Measurements from ENCODE around the gene CCDC83. TPM values are rescaled to one million over a fixed set of nuclear protein-coding genes. Genes with fewer than 3 reads are reported as not detected.

The CCDC83 gene
- polyA plus RNA-seq, 1 of the 3 experiments (the other 2 are of a cell fraction), result not detected

DNA sequence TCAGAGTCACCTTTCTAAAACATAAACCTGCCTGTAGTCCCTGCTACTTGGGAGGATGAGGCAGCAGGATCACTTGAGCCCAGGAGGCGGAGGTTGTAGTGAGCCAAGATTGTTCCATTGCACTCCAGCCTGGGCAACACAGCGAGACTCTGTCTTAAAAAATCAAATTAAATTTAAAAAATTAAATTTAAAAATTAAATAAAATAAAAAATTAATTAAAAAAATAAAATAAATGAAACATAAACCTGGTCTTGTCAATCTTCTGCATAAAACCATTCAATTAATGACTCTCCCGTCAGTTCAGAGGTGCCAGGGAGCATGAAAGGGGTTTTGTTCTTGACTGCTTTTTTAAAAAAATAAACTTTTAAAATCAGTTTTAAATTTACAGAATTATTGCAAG is 48.6 kb downstream of the CCDC83 start:
- ChIA-PET CTCF (interaction anchor here (1.3 kb wide), 1 partner anchor 13 kb away, joined by 3 read pairs; no protein-coding TSS in a partner anchor), POLR2A (no interaction called here)
- Histone ChIP-seq H3K9me2 (no peaks in the 10 kb centered on the region), H3K27ac (ENCODE audit: low read depth in 2 of 2, low read length in 1 of 2) (no peak overlapping the region), H3K27me3 (ENCODE audit: insufficient read depth) (no peaks in the 10 kb centered on the region), H3F3A (replicated peaks; ENCODE audit: insufficient read depth) (no peaks in the 10 kb centered on the region), H3K4me3 (ENCODE audit: low read depth in 2 of 2, low read length in 1 of 2) (no peak overlapping the region), H3K4me1 (ENCODE audit: control insufficient read depth in 1 of 2, insufficient read depth in 2 of 2, low read depth in 1 of 2, low read length in 1 of 2) (no peaks in the 10 kb centered on the region), H3K4me2 (no peak overlapping the region), H3K9me3 (no peaks in the 10 kb centered on the region), H3K36me3 (replicated peaks in 1 of 2; ENCODE audit: control insufficient read depth in 1 of 2, insufficient read depth in 2 of 2, low read length in 1 of 2) (no peaks in the 10 kb centered on the region), H3K9ac (no peak overlapping the region), H4K20me1 (ENCODE audit: insufficient read depth) (no peaks in the 10 kb centered on the region), H3K79me2 (ENCODE audit: insufficient read depth) (no peaks in the 10 kb centered on the region), H2AFZ (ENCODE audit: low read depth) (no peak overlapping the region)
- 93% methylated on average over 3 of the region's 3 CpGs for WGBS (ENCODE audit: low lambda C conversion rate)
- TF ChIP-seq MEF2A (IDR thresholded peaks at IDR 0.05; ENCODE audit: borderline replicate concordance, low read depth) (no peak), TAF1 (IDR thresholded peaks at IDR 0.05; ENCODE audit: borderline replicate concordance, low read depth, low read length) (no peak), CHD2 (IDR thresholded peaks at IDR 0.05; ENCODE audit: low read length, partially characterized antibody) (no peak), EZH2phosphoT487 (IDR thresholded peaks at IDR 0.05; ENCODE audit: borderline replicate concordance, low read depth) (no peak), ELF1 (IDR thresholded peaks at IDR 0.05) (no peak), MXI1 (IDR thresholded peaks at IDR 0.05; ENCODE audit: low read depth, low read length) (no peak), FOSL2 (IDR thresholded peaks at IDR 0.05; ENCODE audit: borderline replicate concordance, low read depth) (no peak), POLR2AphosphoS5 (IDR thresholded peaks at IDR 0.05; ENCODE audit: low read depth, low read length) (no peak)
- TF ChIP-seq, protein P1, sequence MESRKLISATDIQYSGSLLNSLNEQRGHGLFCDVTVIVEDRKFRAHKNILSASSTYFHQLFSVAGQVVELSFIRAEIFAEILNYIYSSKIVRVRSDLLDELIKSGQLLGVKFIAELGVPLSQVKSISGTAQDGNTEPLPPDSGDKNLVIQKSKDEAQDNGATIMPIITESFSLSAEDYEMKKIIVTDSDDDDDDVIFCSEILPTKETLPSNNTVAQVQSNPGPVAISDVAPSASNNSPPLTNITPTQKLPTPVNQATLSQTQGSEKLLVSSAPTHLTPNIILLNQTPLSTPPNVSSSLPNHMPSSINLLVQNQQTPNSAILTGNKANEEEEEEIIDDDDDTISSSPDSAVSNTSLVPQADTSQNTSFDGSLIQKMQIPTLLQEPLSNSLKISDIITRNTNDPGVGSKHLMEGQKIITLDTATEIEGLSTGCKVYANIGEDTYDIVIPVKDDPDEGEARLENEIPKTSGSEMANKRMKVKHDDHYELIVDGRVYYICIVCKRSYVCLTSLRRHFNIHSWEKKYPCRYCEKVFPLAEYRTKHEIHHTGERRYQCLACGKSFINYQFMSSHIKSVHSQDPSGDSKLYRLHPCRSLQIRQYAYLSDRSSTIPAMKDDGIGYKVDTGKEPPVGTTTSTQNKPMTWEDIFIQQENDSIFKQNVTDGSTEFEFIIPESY (IDR thresholded peaks at IDR 0.05; ENCODE audit: borderline replicate concordance, low read depth), result no peak
- TF ChIP-seq, protein P2, sequence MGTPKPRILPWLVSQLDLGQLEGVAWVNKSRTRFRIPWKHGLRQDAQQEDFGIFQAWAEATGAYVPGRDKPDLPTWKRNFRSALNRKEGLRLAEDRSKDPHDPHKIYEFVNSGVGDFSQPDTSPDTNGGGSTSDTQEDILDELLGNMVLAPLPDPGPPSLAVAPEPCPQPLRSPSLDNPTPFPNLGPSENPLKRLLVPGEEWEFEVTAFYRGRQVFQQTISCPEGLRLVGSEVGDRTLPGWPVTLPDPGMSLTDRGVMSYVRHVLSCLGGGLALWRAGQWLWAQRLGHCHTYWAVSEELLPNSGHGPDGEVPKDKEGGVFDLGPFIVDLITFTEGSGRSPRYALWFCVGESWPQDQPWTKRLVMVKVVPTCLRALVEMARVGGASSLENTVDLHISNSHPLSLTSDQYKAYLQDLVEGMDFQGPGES (IDR thresholded peaks at IDR 0.05; ENCODE audit: low read depth, low read length), result no peak
- no peak for DNase-seq

DNA sequence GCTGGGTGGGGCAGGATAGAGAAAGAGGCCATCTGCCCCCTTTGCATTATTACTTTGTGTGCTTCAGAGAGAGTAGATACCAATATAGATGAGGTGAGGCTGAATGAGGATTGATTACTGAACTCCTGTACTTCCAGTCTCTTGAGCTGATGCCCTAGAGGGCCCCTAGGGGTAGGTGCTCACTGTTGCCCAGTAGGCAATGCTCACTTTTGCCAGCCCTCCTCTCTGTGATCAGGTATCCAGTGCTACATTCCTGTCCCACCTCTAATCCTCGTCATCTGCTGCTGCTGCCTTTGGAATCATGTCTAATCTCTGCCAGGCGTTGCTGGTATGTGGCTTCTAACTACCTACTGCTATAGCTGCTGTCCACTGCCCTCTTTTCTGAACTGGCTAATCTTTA is 57.2 kb downstream of the CCDC83 start:
- Histone ChIP-seq H3K9ac (no peak overlapping the region), H4K20me1 (ENCODE audit: insufficient read depth) (no peaks in the 10 kb centered on the region), H3K27me3 (ENCODE audit: insufficient read depth) (no peaks in the 10 kb centered on the region), H3K4me3 (ENCODE audit: low read depth in 2 of 2, low read length in 1 of 2) (no peak overlapping the region), H2AFZ (ENCODE audit: low read depth) (no peak overlapping the region), H3K27ac (ENCODE audit: low read depth in 2 of 2, low read length in 1 of 2) (no peak overlapping the region), H3F3A (replicated peaks; ENCODE audit: insufficient read depth) (no peaks in the 10 kb centered on the region), H3K4me1 (ENCODE audit: control insufficient read depth in 1 of 2, insufficient read depth in 2 of 2, low read depth in 1 of 2, low read length in 1 of 2) (no peaks in the 10 kb centered on the region), H3K36me3 (replicated peaks in 1 of 2; ENCODE audit: control insufficient read depth in 1 of 2, insufficient read depth in 2 of 2, low read length in 1 of 2) (no peaks in the 10 kb centered on the region), H3K79me2 (ENCODE audit: insufficient read depth) (no peaks in the 10 kb centered on the region), H3K4me2 (no peak overlapping the region), H3K9me2 (no peaks in the 10 kb centered on the region), H3K9me3 (no peaks in the 10 kb centered on the region)
- CTCF ChIA-PET, result no interaction called here
- WGBS (ENCODE audit: low lambda C conversion rate), result 54% methylated on average over 2 of the region's 2 CpGs
- POLR2A ChIA-PET, result no interaction called here
- no peak for DNase-seq
- TF ChIP-seq EP300 (IDR thresholded peaks at IDR 0.05; ENCODE audit: borderline replicate concordance in 1 of 2, low read depth in 1 of 2, low read length in 1 of 2) (no peak), RCOR1 (IDR thresholded peaks at IDR 0.05; ENCODE audit: low read length) (no peak), MXI1 (IDR thresholded peaks at IDR 0.05; ENCODE audit: low read depth, low read length) (no peak), FOXJ3 (CRISPR knock-in tag; IDR thresholded peaks at IDR 0.05) (no peak), MEF2A (IDR thresholded peaks at IDR 0.05; ENCODE audit: borderline replicate concordance, low read depth) (no peak)
- TF ChIP-seq, protein P3, sequence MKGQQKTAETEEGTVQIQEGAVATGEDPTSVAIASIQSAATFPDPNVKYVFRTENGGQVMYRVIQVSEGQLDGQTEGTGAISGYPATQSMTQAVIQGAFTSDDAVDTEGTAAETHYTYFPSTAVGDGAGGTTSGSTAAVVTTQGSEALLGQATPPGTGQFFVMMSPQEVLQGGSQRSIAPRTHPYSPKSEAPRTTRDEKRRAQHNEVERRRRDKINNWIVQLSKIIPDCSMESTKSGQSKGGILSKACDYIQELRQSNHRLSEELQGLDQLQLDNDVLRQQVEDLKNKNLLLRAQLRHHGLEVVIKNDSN (IDR thresholded peaks at IDR 0.05; ENCODE audit: borderline replicate concordance, low read depth), result no peak
- TF ChIP-seq, protein P1 (IDR thresholded peaks at IDR 0.05; ENCODE audit: borderline replicate concordance, low read depth), result no peak
- TF ChIP-seq, protein P4, sequence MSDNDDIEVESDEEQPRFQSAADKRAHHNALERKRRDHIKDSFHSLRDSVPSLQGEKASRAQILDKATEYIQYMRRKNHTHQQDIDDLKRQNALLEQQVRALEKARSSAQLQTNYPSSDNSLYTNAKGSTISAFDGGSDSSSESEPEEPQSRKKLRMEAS (IDR thresholded peaks at IDR 0.05; ENCODE audit: low read depth), result no peak
